Mammary epithelial cell (primary cell): Measurements from ENCODE around the gene CNPY3.

Source experiments
- EZH2 ChIP-seq: IDR thresholded peaks from 2 replicates; pipeline ENCODE4 v1.6.1; 2012; ENCODE audit warnings: low read length, inconsistent platforms, borderline replicate concordance
- TF ChIP-seq, protein P1 (sequence below), 2 donors: IDR thresholded peaks in 1 of 2; conservative IDR thresholded peaks in 1 of 2; 2 replicates each; pipeline ENCODE4 v1.5.1; 2011 to 2012; ENCODE audit warnings: inconsistent platforms in 2 of 2, low read length in 2 of 2, mild to moderate bottlenecking in 2 of 2, control low read depth in 1 of 2, low read depth in 1 of 2; ENCODE audit not compliant: insufficient read depth in 1 of 2; ENCODE audit errors: extremely low read depth in 1 of 2

GRCh38 chr6:42899871-42900270 is 29.4 kb upstream of the CNPY3 start:
- TF ChIP-seq, protein P1, sequence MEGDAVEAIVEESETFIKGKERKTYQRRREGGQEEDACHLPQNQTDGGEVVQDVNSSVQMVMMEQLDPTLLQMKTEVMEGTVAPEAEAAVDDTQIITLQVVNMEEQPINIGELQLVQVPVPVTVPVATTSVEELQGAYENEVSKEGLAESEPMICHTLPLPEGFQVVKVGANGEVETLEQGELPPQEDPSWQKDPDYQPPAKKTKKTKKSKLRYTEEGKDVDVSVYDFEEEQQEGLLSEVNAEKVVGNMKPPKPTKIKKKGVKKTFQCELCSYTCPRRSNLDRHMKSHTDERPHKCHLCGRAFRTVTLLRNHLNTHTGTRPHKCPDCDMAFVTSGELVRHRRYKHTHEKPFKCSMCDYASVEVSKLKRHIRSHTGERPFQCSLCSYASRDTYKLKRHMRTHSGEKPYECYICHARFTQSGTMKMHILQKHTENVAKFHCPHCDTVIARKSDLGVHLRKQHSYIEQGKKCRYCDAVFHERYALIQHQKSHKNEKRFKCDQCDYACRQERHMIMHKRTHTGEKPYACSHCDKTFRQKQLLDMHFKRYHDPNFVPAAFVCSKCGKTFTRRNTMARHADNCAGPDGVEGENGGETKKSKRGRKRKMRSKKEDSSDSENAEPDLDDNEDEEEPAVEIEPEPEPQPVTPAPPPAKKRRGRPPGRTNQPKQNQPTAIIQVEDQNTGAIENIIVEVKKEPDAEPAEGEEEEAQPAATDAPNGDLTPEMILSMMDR (conservative IDR thresholded peaks at IDR 0.05 in 1 of 2, IDR thresholded peaks at IDR 0.05 in 1 of 2; ENCODE audit: extremely low read depth in 1 of 2, insufficient read depth in 1 of 2, low read depth in 1 of 2, low read length in 2 of 2): no peak
- TF ChIP-seq EZH2: no peak
